Heart right ventricle (tissue), 16 donors: ENCODE data around the gene SLC25A42. TPM values are rescaled to one million over a fixed set of nuclear protein-coding genes. Genes with fewer than 3 reads are reported as not detected.

ENCODE experiments used
- ATAC-seq, 8 donors: fragments of 200-7000 bp; cut with Tn5 transposase; one replicate each; pipeline ENCODE4 v1.9.1; 2020; ENCODE audit warnings: mild to moderate bottlenecking in 8 of 8, moderate library complexity in 8 of 8, moderate number of reproducible peaks in 1 of 8
- DNase-seq, 2 donors: peaks; one replicate each; pipeline ENCODE4 v3.0.0-alpha.2; 2020
- H3K27ac ChIP-seq, 10 donors: fragments of 200-600 bp; sonication (generic) in 2 of 10; one replicate each; pipeline versions ENCODE4 v1.5.0 to v1.8.0; 2020 to 2022; ENCODE audit warnings: mild to moderate bottlenecking in 3 of 10
- H3K27me3 ChIP-seq, 7 donors: fragments of 200-600 bp; one replicate each; pipeline ENCODE4 v1.8.0; 2021 to 2022; ENCODE audit warnings: mild to moderate bottlenecking in 2 of 7
- H3K36me3 ChIP-seq, 9 donors: fragments of 200-600 bp; sonication (generic) in 1 of 9; one replicate each; pipeline versions ENCODE4 v1.5.0 to v1.8.0; 2020 to 2022; ENCODE audit warnings: mild to moderate bottlenecking in 2 of 9
- H3K4me1 ChIP-seq, 9 donors: fragments of 200-600 bp; sonication (generic) in 1 of 9; one replicate each; pipeline versions ENCODE4 v1.5.0 to v1.8.0; 2020 to 2022; ENCODE audit warnings: mild to moderate bottlenecking in 4 of 9
- H3K4me3 ChIP-seq, 10 donors: fragments of 200-600 bp; sonication (generic) in 2 of 10; one replicate each; pipeline versions ENCODE4 v1.5.0 to v1.8.0; 2020 to 2022; ENCODE audit warnings: mild to moderate bottlenecking in 7 of 10, moderate library complexity in 2 of 10
- H3K9me3 ChIP-seq, 11 donors: fragments of 200-600 bp in 10 of 11; sonication (generic) in 2 of 11; one replicate each; pipeline versions ENCODE4 v1.5.0 to v1.8.0; 2013 to 2022; ENCODE audit warnings: mild to moderate bottlenecking in 2 of 11, control low read depth in 1 of 11, moderate library complexity in 1 of 11
- CTCF ChIP-seq, 9 donors: fragments of 200-600 bp; sonication (generic) in 2 of 9; IDR thresholded peaks; one replicate each; pipeline versions ENCODE4 v1.5.0 to v1.8.0; 2021 to 2022; ENCODE audit warnings: antibody characterized with exemption in 9 of 9, mild to moderate bottlenecking in 5 of 9, moderate library complexity in 1 of 9
- WGBS, 2 donors: extraction: QIAGEN DNeasy Blood & Tissue Kit; methylation state at CpG; one replicate each; pipeline ENCODE4 v1.1.7; 2013; ENCODE audit warnings: inconsistent platforms in 1 of 2; 5-methylcytosine and 5-hydroxymethylcytosine counted together
- intact Hi-C, 10 donors: fragments of 100-400 bp; cut with DNase I; formaldehyde crosslinking; loops; one replicate each; pipeline versions ENCODE4 v1.11.1 to v1.14.2; 2022
- polyA plus RNA-seq, 2 donors: library from polyadenylated mRNA; stranded (reverse); fragments of 200-250 nt; gene quantifications; one replicate each; pipeline ENCODE4 v1.2.3, GENCODE V29; 2013
- total RNA-seq, 10 donors: library from RNA; stranded (reverse); fragmentation: NEBNext Ultra II Directional in 3 of 10; extraction: Animal tissue kit (Norgen Biotek cat#: 25700) in 3 of 10; gene quantifications; one replicate each; pipeline versions ENCODE4 v1.2.1 to v1.2.4, GENCODE V29; 2021 to 2023
- donor health status: Arrhythmogenic right ventricular cardiomyopathy.
- donor health status: ischemic (EF 13 %, LVEDD 7.1; RV severe dilation, severe dysfunction).
- donor health status: healthy with polysubstance abuse.
- donor health status: DM: no; HTN: yes; CAD: no.
- donor health status: DM: no; HTN: no; CAD: no.
- donor health status: ischemic (EF 25% LVEDD 6.9; RV normal size, moderate dysfunction).
- donor health status: ischemic (EF 25% LVEDD 5.7; RV mildly dilated, moderate dysfunction).
- donor health status: healthy.
- donor health status: DM: yes; HTN: yes; CAD: no.
- donor health status: Ischemic cardiomyopathy.
- donor health status: ischemic (EF 35%, LVEDD 5.7; RV mildly dilated, moderate dysfunction).
- donor health status: nonischemic (EF 11% LVEDD 7.7; RV severe dilation, severe dysfunction).
- donor health status: DM: yes; HTN: yes; CAD: no.
- donor health status: PGD.
- donor health status: ischemic (EF 29% LVEDD 5.4; RV normal size, mild dysfunction).
- donor health status: nonischemic (EF 23%, LVEDD 6.1; RV moderate dilation, normal function).

The SLC25A42 gene
- total and polyA plus RNA-seq, 12 donors, result 15.7 to 24.1 (median 18.2) TPM

GRCh38 chr19:19083413-19084178 is 19.8 kb downstream of the SLC25A42 start:
- ATAC-seq, result peak; percentile 43 to 88 (median 78)
- peaks cover 0 to 14% (median 0%) of the 10 kb centered on the region in 9 donors for H3K36me3 ChIP-seq
- no peak overlapping the region for H3K27ac ChIP-seq
- H3K4me3 ChIP-seq, result no peak overlapping the region
- H3K9me3 ChIP-seq, result no peaks in the 10 kb centered on the region
- 64 to 80% methylated on average over 10 of the region's 10 CpGs for WGBS, 2 donors
- no peak for TF ChIP-seq CTCF (IDR thresholded peaks at IDR 0.05)
- H3K4me1 ChIP-seq, result peaks cover 0 to 20% (median 4%) of the 10 kb centered on the region in 9 donors
- intact Hi-C loops, result no loop called here
- no peaks in the 10 kb centered on the region for H3K27me3 ChIP-seq
- peak; percentile 64 to 68 for DNase-seq

GRCh38 chr19:19087676-19088075 is 23.9 kb downstream of the SLC25A42 start:
- Histone ChIP-seq H3K27me3 (no peaks in the 10 kb centered on the region), H3K36me3 (peaks cover 0 to 24% (median 0%) of the 10 kb centered on the region in 9 donors), H3K4me3 (no peak overlapping the region), H3K9me3 (no peaks in the 10 kb centered on the region), H3K27ac (no peak overlapping the region), H3K4me1 (peaks cover 0 to 8% (median 0%) of the 10 kb centered on the region in 9 donors)
- 85 to 87% methylated on average over 2 of the region's 2 CpGs for WGBS, 2 donors
- TF ChIP-seq CTCF (IDR thresholded peaks at IDR 0.05), result no peak
- DNase-seq (no peak), ATAC-seq (no peak)
- intact Hi-C loops, result no loop called here

- Histone ChIP-seq H3K9me3 (no peaks in the 10 kb centered on the region), H3K27me3 (no peaks in the 10 kb centered on the region), H3K4me3 (no peak overlapping the region), H3K36me3 (peaks cover 0 to 42% (median 0%) of the 10 kb centered on the region in 9 donors), H3K27ac (no peak overlapping the region), H3K4me1 (peaks cover 0 to 7% (median 0%) of the 10 kb centered on the region in 9 donors)
- DNase-seq, result no peak
- 90 to 93% methylated on average over 7 of the region's 7 CpGs for WGBS, 2 donors
- no peak for ATAC-seq
- TF ChIP-seq CTCF (IDR thresholded peaks at IDR 0.05), result no peak
- intact Hi-C loops, result no loop called here
These were observed 30.7 kb downstream of the SLC25A42 start for GRCh38 chr19:19094513-19094912.

GRCh38 chr19:19095691-19096090 is 31.9 kb downstream of the SLC25A42 start:
- intact Hi-C loops, result no loop called here
- Histone ChIP-seq H3K9me3 (no peaks in the 10 kb centered on the region), H3K4me3 (no peak overlapping the region), H3K36me3 (peaks cover 0 to 51% (median 0%) of the 10 kb centered on the region in 9 donors), H3K4me1 (no peaks in the 10 kb centered on the region), H3K27ac (no peak overlapping the region), H3K27me3 (no peaks in the 10 kb centered on the region)
- 83 to 84% methylated on average over 11 of the region's 11 CpGs for whole genome bisulfite sequencing, 2 donors
- DNase-seq (no peak), ATAC-seq (no peak)
- TF ChIP-seq CTCF (IDR thresholded peaks at IDR 0.05), result no peak
